Neutrophil (primary cell): Measurements from ENCODE around the gene USP13.

Experiments
- H3K27ac ChIP-seq: fragments of 200-600 bp; sonication (generic); 2 replicates; pipeline ENCODE4 v1.5.1; 2016; ENCODE audit warnings: mild to moderate bottlenecking, moderate library complexity
- H3K27me3 ChIP-seq: fragments of 200-600 bp; sonication (generic); 2 replicates; pipeline ENCODE4 v1.6.0; 2016; ENCODE audit warnings: mild to moderate bottlenecking
- H3K36me3 ChIP-seq: fragments of 200-600 bp; sonication (generic); 2 replicates; pipeline ENCODE4 v1.5.1; 2017
- H3K4me1 ChIP-seq, 2 experiments: fragments of 200-600 bp in 1 of 2; sonication (generic) in 1 of 2; 1 replicate in 1 of 2; 2 replicates in 1 of 2; pipeline versions ENCODE4 v1.5.1 to v1.6.1; 2013 to 2016; ENCODE audit warnings: low read depth in 1 of 2, low read length in 1 of 2, mild to moderate bottlenecking in 1 of 2, moderate library complexity in 1 of 2; ENCODE audit not compliant: control insufficient read depth in 1 of 2, insufficient read depth in 1 of 2
- H3K4me3 ChIP-seq, 2 experiments: fragments of 200-600 bp in 1 of 2; sonication (generic) in 1 of 2; 1 replicate in 1 of 2; 2 replicates in 1 of 2; pipeline ENCODE4 v1.5.1; 2013 to 2016; ENCODE audit warnings: low read depth in 1 of 2, low read length in 1 of 2, mild to moderate bottlenecking in 1 of 2, moderate library complexity in 1 of 2
- H3K9me3 ChIP-seq: fragments of 200-600 bp; sonication (generic); 2 replicates; pipeline ENCODE4 v1.5.1; 2016
- CTCF ChIP-seq: fragments of 200-600 bp; sonication (generic); IDR thresholded peaks from 2 replicates; pipeline ENCODE4 v1.5.1; 2016; ENCODE audit warnings: antibody characterized with exemption

The USP13 gene

GRCh38 chr3:179738998-179739397, 86.2 kb downstream of the USP13 start:
- Histone ChIP-seq H3K9me3 (no peaks in the 10 kb centered on the region), H3K4me1 (no peaks in the 10 kb centered on the region), H3K27me3 (no peaks in the 10 kb centered on the region), H3K4me3 (no peak overlapping the region), H3K36me3 (no peaks in the 10 kb centered on the region), H3K27ac (no peak overlapping the region)
- no peak for TF ChIP-seq CTCF

GRCh38 chr3:179739816-179740594, 87.2 kb downstream of the USP13 start:
- H3K36me3 ChIP-seq: no peaks in the 10 kb centered on the region
- no peak for TF ChIP-seq CTCF
- H3K4me3 ChIP-seq: no peak overlapping the region
- H3K27me3 ChIP-seq: no peaks in the 10 kb centered on the region
- no peak overlapping the region for H3K27ac ChIP-seq
- no peaks in the 10 kb centered on the region for H3K9me3 ChIP-seq
- no peaks in the 10 kb centered on the region for H3K4me1 ChIP-seq

- no peak for TF ChIP-seq CTCF
- no peaks in the 10 kb centered on the region for H3K36me3 ChIP-seq
- H3K4me3 ChIP-seq: no peak overlapping the region
- no peaks in the 10 kb centered on the region for H3K9me3 ChIP-seq
- no peaks in the 10 kb centered on the region for H3K4me1 ChIP-seq
- no peak overlapping the region for H3K27ac ChIP-seq
- H3K27me3 ChIP-seq: no peaks in the 10 kb centered on the region
Observed at GRCh38 chr3:179743913-179744312, 91.1 kb downstream of the USP13 start.

- no peaks in the 10 kb centered on the region for H3K36me3 ChIP-seq
- no peak for TF ChIP-seq CTCF
- no peaks in the 10 kb centered on the region for H3K9me3 ChIP-seq
- H3K27me3 ChIP-seq: no peaks in the 10 kb centered on the region
- H3K27ac ChIP-seq: no peak overlapping the region
- no peaks in the 10 kb centered on the region for H3K4me1 ChIP-seq
- H3K4me3 ChIP-seq: no peak overlapping the region
Observed at GRCh38 chr3:179744667-179745066, 91.8 kb downstream of the USP13 start.

GRCh38 chr3:179745079-179745478, 92.2 kb downstream of the USP13 start:
- no peaks in the 10 kb centered on the region for H3K36me3 ChIP-seq
- no peak for TF ChIP-seq CTCF

More at GRCh38 chr3:179745079-179745478, 92.2 kb downstream of the USP13 start:
- H3K27ac ChIP-seq: no peak overlapping the region
- no peak overlapping the region for H3K4me3 ChIP-seq
- H3K9me3 ChIP-seq: no peaks in the 10 kb centered on the region
- no peaks in the 10 kb centered on the region for H3K4me1 ChIP-seq
- no peaks in the 10 kb centered on the region for H3K27me3 ChIP-seq
